Central memory CD4-positive, alpha-beta T cell (primary cell): ENCODE data around the gene CDK5RAP2.

ENCODE experiments used
- DNase-seq: peaks from one replicate; pipeline ENCODE4 v3.0.0; 2022

The CDK5RAP2 gene

DNA sequence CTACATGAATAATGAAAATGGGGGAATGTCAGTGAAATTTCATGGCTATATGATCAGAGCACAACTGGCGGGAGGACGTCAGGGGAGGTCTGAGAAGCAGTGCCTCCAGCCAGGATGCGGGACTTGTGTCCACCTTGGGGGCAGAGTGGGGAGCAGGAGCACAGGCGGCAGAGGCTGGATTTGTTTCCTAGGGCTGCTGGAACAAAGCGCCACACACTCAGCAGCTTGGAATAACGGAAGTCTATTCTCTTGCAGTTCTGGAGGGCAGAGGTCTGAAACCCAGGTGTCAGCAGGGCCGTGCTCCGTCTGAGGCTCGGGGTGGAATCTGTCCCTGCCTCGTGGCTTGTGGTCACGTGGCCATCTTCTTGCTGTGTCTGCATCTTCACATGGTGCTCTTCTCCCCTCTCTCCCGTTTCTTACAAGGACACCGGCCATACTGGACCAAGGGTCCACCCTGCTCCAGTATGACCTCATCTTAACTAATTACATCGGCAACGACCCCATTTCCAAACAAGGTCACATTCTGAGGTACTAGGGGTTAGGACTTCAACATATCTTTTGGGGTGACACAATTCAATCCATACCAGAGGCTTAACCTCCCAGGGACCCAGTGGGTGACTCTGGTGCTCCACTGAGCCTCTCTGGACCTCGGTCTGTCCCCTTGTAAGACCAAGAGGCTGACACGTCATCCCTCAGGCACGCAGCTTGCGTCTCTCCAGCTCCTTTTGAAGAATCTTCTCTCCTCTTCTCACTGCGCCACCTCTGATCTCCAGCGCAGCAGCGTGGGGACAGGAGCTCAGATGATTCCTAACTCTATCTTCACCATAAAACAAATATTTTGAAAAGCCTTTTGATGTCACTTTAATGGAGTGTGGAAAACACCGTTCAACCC lies 202.5 kb downstream of the CDK5RAP2 start:
- DNase-seq: no peak

DNA sequence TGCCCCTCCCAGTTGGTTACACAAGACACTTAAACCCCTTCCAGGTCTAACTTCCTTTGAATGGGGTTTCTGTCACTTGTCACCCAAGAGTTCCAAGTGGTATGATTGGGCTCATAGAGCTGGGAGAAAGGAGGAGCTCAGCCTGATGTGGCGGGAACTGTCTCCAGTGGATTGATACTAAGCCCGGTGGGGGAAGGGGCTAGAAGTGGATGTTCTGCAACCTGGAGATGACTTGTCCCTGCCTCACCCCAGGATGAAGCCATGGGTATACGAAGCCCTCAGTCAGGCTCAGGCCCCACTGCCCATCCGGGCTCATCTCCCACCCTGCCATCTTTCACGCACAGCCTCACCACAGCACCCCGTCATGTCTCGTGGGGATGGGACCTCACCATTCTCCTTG lies 203.9 kb downstream of the CDK5RAP2 start:
- DNase-seq: no peak

DNA sequence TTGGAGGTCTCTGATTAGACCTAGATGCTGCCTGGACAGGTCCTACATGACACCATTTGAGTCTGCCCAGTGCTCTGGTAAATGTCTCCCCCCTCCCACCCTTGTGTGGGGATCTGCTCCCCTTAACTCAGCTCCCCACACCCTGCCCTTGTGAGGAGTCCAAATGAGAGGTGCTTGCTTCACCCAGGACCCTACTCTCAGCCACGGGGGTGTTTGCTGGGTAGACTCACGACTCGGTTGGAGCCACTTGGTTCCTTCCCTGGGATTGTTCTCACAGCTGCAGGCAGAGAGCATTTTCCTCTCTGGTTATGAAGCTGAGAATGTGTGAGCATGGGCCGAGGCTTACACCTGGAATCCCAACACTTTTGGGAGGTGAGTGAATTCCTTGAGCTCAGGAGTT lies 204.7 kb downstream of the CDK5RAP2 start:
- DNase-seq: no peak

DNA sequence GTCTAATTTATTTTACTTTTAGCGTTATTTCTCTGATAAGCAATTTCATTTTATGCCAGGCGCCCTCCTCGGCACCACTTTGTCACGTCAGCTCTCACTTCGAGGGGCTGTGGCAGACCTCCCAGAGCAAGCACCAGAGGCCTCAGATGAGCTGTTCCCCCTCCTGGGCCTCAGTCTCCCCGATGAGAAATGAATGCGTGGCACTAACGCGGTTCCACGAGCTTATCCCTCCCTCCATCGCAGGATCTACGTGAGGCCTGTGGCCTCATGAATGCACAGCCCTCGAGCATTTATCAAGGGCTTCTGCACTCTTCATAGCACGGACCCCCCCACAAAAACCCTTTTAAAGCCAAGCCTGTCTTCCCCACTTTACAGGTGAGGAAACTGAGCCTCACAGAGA lies 205.2 kb downstream of the CDK5RAP2 start:
- DNase-seq: no peak

DNA sequence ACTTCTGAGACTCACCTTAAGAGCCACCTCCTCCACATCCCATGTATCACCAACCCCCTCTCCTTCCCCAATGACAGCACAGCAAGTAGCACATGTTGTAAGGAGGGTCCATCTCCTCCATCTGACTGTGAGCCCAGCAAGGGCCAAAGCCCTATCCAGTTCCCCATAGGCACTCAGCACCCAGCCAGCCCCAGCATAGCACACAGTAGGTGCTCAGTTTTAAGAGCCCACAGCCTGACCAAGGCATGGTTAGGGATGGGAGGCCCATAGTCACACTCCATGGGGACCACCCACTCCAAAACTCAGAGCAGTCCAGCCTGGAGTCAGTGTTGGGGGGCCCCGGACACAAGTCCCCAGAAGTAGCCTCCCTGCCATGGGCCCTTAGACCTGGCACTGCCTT lies 205.7 kb downstream of the CDK5RAP2 start:
- no peak for DNase-seq

DNA sequence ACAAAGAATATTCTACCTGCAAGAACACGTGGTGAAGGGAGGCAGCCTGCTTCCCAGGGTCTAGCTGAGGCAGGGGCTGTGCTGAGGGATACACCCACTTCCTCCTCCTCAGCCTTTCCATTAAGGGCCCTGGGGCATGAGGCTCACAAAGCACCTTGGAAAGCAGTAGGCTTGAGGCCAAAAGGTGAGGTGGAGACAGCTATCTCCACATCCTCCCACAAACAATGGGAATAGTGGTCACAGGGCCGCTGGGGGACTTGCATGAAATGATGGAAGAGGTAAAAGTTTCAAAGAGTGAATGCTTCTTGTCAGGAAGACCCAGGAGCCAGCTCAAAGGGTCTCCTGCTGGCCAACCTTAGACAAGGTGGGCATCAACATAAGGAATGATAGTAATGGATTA lies 207.9 kb downstream of the CDK5RAP2 start:
- no peak for DNase-seq

DNA sequence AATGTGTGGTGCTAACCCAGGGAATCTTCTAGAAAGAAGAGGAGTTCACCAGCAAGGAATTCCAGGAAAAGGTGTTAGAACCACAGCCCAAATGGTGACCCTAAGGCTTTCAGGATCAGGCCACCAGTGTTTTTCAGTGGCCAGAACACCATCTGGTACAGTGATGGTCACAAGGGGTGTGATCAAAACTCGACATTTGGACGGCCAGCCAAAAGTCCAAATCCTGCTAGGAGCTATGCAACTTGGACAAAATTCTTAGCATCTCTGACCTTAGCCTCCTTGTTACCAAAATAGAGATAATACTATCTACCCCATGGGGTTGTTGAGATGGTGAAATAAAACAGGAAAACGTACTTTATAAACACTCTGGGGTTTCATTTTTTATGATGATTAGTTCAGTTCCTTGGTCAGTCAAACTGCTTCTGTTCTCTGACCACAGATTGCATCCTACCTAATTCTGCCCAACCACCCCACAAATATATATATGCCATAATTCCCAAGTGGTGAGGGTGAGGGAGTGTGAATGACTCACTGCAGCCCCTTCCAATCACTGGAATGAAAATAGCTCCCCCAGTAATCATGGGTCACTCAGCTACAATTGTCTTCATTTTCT lies 210.3 kb downstream of the CDK5RAP2 start:
- DNase-seq: no peak

DNA sequence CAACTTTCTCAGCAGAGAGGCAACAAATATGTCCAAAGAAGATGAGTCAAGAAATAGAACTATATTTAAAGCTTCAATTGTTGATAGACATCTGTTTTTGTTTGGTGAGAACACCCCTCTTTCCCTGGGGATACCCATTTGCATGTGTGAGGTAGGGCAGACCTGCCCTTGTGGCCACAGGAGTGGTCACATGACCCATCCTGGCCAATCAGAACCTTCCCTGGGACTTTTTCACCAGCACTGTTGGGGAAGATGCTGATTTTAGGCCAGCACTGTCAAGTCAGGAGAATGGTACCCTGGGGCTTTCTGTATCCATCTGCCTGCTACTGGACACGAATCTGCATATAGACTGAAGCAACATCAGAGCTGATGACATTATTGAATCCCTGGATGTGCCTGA lies 211.2 kb downstream of the CDK5RAP2 start:
- DNase-seq: no peak

DNA sequence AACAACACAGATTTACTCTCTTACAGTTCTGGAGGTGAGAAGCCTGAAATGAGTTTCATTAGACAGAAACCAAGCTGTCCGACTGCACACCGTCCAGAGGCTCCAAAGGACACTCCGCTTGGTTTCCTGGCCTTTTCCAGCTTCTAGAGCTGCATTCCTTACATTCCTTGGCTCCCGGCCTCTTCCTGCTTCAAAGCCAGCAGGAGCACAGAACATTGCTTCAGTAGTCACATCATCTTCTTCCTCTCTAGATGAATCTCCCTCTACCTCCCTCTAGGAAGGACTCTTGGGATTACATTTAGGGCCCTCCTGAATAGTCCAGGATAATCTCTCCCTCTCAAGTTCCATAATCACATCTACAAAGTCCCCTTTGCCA lies 213.3 kb downstream of the CDK5RAP2 start:
- DNase-seq: no peak

DNA sequence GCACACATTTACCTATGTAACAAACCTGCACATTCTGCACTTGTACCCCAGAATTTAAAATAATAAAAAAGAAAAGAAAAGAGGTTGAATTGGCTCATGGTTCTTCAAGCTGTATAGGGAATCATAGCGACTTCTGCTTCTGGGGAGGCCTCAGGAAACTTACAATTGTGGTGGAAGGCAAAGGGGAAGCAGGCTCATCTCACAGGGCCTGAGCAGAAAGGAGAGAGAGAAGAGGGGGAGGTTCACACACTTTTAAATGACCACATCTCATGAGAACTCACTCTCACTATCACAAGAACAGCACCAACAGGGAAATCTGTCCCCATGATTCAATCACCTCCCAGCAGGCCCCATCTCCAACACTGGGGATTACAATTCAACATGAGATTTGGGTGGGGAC lies 214.6 kb downstream of the CDK5RAP2 start:
- DNase-seq: no peak

DNA sequence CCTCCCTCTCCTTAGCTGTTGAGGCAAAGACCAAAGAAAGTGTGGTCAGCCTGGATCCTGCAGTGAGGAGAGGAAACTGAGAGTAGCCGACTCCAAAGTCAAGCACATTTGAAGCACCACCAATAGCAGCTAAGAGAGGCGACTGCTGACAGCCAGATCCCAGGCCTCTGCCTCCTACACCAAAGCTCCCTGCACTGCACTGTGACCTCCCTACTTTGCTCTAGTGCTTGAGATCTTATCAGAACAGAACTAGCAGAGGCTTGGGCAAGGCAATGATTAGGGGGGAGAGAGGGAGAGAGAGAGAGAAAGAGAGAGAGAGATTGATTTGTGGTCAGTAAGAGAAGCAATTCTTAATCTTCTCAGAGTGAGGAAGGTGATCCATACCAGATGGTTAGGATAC lies 216.3 kb downstream of the CDK5RAP2 start:
- no peak for DNase-seq

DNA sequence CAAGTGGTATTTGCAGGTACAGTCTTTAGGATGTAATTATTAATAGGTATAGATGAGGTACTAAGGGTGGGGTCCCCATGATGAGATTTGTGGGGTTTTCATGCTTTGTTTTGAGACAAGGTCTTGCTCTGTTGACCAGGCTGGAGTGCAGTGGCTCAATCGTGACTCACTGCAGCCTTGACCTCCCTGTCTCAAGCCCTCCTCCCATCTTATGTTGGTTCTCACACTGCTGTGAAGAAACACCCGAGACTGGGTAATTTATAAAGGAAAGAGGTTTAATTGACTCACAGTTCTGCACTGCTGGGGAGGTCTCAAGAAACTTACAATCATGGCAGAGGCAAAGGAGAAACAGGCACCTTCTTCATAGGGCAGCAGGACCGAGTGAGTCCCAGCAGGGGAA lies 217.5 kb downstream of the CDK5RAP2 start:
- DNase-seq: no peak

DNA sequence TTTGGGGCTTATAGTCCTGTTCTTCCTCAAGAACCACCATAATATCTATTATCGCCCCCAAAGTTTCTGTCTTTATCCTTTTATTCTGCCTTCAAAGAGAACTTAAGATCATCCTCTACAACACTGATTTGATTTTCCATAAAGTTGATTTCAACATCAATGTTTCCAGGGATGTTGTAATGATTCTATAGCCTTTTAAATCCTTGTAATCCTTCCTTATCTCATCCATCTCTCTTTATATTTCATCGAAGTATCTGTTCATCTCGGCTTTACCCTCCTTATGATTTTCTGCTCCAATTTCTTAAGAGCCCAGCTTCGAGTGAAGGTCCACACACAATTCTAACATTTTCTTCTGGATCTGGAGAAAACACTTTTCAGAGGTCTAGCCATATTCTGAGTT lies 218.4 kb downstream of the CDK5RAP2 start:
- no peak for DNase-seq

DNA sequence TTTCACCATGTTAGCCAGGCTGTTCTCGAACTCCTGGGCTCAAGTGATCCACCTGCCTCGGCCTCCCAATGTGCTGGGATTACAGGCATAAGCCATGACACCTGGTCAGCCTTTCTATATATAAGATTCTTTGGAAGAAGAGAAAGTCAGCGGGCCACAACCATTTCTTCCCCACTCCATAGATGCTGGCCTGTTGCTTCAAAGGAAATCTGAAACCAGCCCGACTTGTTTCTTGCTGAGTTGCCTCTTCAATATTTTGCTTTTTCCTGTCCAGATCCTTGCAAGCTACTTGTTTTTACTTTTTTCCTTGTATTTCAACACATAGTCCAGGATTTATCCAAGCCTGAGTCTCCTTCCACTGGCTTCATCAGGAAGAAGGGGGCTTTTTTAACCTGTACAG lies 219.5 kb downstream of the CDK5RAP2 start:
- DNase-seq: no peak

DNA sequence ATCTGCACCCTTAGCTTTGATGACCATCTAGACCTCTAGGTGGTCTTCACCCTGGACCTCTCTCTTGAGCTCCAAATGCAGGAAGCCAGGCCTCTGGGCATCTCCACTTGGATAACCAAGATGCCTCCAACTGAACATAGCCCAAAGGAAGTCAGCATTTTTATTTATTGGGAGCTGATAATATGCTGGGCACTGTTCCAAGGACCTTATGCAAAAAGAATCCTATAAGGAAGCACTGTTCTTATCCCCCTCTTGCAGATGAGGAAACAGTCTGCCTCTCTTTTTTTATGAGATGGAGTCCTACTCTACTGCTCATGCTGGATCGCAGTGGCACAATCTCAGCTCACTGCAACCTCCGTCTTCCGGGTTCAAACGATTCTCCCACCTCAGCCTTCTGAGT lies 219.9 kb downstream of the CDK5RAP2 start:
- DNase-seq: no peak

DNA sequence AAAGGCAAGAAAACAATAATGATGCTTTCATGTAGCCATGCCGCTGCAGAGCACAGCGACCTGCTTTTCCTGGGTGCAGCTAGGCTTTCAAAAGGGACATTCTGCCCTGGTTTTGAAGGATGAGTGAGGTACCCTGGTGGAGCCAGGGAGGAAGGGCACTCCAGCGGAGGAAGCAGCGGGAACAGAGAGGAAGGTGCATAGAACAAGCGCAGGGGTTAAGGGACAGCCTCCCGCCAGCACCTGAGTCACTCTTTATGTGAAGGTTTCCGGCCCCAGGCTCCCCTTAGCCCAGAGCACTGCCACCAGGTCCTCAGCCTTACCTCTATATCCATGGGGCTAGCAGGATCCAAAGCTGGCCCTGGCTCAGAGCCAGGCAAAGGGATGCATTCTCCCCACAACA lies 221.1 kb downstream of the CDK5RAP2 start:
- no peak for DNase-seq

DNA sequence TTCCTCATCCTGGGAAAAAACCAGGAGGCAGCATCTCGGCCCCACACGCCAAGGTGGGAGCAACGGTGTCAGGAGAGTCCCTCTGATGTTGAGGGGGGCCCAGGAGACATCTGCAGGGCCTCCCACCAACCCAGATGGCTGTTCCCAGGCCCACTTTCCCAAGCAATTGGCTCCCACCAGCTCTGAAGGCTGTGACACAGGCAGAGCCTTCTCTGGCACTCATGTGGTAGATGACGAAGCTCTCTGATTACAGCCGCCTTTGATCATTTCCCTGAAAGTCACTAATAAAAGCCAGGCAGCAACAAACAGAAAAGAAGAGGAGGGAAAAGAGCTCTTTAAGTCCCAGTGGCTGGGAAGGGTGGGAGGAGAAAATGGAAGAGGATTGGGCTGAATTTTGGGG lies 226.5 kb downstream of the CDK5RAP2 start:
- DNase-seq: no peak

DNA sequence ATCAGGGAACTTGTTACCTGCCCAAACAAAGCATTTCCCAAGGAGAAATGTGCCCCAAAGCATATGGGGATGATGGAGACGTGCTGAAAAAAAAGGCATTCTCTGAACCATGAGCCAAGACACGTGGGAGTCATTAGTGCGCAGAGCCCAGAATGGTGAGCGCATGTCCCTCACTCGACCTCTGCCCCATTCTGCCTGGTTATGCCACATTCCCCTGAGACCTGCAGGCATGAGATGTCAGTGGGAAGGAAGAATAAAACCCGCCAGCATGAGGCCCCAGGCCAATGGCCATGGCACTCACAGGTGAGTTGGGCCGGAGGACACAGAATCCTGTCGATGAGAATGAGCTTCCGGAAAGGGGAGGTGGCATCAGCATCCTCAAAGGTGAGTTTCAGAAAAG lies 228.9 kb downstream of the CDK5RAP2 start:
- no peak for DNase-seq

DNA sequence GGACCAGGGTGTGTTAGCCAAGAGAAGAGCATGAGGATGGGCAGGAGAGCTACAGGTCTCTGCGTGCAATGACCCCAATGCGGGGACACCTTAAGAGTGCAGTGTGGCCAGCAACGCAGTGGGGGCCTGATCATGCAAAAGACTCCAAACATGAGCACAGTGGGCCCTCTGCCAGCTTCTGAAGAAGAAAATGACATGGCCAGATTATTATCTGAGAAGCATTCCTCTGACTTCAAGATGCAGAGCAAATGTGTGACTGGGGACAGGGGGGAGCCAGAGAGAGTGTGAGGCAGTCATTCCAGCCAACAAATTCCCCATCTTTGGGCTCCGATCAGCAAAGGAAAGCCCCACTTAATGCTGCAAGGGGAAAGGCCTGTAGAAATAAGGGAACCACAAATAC lies 229.4 kb downstream of the CDK5RAP2 start:
- DNase-seq: no peak

DNA sequence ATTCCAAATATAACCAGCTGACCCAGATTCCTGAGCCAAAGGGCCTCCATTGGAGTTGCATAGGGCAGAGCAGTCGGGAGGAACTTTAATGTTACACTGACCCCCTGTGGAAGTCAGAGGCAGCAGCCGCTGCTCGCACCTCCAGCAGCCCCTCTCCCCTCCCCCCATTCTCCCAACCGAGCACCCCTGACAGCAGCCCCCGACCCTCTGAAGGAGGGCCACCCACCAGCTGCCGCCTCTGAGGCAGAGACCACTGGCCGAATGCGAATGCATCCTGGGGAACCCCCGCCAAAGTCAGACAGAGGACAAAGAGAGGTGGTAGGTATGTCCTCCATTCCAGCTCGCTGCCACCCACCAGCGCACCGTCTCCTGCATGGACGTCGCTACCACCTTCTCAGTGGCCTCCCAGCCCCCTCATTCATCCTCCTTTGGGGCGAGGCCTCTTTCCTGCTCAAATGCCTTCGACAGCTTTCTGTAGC lies 231.0 kb downstream of the CDK5RAP2 start:
- DNase-seq: no peak

DNA sequence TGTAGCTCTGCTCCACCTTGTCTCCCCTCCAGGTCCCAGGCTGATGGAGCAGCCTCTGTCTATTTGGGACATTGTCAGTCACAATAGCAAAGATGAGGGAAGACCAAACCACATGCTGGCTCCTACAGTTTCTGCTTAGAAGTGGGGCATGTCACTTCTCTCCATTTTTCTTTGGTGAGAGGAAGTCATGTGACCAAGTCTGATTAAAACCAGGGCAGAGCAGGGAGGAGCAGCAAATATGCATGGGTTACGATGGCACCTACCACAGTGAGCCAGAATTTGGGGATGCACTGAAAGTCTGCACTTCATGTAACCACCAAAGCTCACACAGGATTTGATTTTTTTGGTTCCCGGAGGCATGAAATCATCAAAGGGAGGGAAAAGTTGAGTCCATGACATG lies 234.6 kb downstream of the CDK5RAP2 start:
- no peak for DNase-seq

DNA sequence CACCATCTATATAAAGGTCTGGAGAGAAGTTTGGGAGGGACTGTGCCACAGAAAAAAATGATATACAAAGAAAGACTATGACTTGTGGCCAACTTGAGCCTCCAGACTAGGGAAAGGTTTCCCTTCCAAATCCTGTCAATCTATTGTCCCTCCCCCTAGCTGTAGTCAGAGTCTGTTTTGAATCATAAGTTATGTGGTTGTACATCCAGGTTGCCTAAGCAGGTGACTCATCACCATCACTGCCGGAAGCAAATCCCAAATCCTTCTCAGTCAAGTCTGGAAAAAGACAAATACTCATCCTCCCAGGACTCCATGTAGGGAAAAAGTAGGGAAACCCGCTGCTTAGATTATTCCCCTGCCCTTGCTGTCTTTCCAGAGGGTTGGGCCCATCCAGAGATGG lies 235.7 kb downstream of the CDK5RAP2 start:
- DNase-seq: no peak

DNA sequence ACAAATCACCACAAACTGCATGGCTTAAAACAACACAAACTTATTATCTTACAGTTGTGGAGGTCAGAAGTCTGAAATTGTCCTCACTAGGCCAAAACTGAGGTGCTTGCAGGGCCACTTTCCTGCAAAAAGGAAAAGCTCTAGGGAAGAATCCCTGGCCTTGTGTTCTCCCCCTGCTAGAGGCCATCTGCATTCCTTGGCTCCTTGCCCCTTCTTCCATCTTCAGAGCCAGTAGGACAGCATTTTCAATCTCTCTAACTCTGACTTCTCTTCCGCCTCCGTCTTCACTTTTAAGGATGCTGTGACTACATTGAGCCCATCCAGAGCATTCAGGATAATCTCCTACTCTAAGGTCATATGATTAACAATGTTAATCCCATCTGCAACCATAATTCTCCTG lies 236.6 kb downstream of the CDK5RAP2 start:
- no peak for DNase-seq
